ENCODE measurements around the gene KAZN.

KAZN gene

DNA sequence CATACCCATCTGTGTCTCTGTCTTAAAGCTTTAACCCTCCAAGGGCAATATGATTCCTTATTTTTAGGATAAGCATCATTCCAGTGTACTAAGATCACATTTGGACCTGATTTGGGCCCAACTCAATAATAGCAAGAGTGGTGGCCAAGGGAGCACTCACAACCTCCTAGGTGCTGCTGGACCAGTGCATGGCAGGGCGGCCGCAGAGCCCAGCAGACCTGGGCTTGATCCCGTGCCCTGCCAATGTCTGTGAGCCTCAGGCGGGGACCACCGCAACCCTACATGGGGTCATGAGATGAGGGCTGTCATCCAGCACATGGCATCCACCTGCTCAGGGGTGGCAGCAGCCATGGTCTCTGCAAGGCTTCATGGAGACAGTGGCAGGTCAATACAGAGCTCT is 353.3 kb downstream of the KAZN start:
- Histone ChIP-seq H3K4me1 (ENCODE audit: control insufficient read depth in 1 of 2, insufficient read depth in 1 of 2, low read depth in 1 of 2, low read length in 1 of 2) (peaks cover 37 to 63% of the 10 kb centered on the region in 2 experiments), H3K9me3 (no peaks in the 10 kb centered on the region), H3K27ac (no peak overlapping the region), H3K36me3 (no peaks in the 10 kb centered on the region), H3K27me3 (peaks cover 4% of the 10 kb centered on the region), H3K4me3 (ENCODE audit: low read depth in 1 of 2, low read length in 1 of 2) (no peak overlapping the region)
- TF ChIP-seq CTCF (IDR thresholded peaks at IDR 0.05), result no peak

DNA sequence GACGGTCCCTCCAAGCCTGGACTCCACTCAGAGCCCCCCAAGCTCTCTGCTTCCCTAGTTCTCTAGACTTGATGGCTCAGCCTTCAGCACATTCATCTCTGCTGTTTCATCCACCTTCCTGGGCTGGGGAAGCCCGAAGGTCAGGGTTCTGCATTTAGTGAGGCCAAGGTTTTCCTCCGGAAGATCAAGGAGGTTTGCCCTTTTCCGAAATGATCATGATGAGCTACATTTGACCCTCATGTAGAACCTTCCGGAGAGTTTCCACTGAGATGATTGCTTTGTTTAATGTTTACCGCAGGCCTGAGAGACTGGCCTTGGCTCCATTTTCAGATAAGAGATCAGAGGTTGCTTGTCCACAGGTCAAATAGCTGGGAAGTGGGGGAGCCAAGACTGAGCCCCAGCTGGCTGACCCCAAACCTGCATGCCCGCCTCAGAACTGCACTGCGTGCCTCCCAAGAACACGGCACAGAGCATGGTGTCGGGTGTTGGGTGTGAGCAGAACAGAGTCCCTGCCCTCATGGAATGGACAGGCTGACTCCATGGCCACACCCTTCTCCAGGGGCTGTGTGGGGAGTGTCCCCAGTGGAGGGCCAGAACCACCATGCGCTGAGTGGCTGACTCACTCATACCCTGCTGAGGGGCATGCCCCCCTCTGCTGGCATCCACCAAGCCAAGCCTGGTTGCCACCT is 354.3 kb downstream of the KAZN start:
- Histone ChIP-seq H3K4me3 (ENCODE audit: low read depth in 1 of 2, low read length in 1 of 2) (no peak overlapping the region), H3K36me3 (no peaks in the 10 kb centered on the region), H3K27ac (no peak overlapping the region), H3K27me3 (no peaks in the 10 kb centered on the region), H3K4me1 (ENCODE audit: control insufficient read depth in 1 of 2, insufficient read depth in 1 of 2, low read depth in 1 of 2, low read length in 1 of 2) (peaks cover 33 to 53% of the 10 kb centered on the region in 2 experiments), H3K9me3 (no peaks in the 10 kb centered on the region)
- no peak for TF ChIP-seq CTCF (IDR thresholded peaks at IDR 0.05)

GRCh38 chr1:14954210-14954609 is 355.7 kb downstream of the KAZN start:
- Histone ChIP-seq H3K9me3 (no peaks in the 10 kb centered on the region), H3K36me3 (no peaks in the 10 kb centered on the region), H3K27ac (no peak overlapping the region), H3K27me3 (no peaks in the 10 kb centered on the region), H3K4me1 (ENCODE audit: control insufficient read depth in 1 of 2, insufficient read depth in 1 of 2, low read depth in 1 of 2, low read length in 1 of 2) (peaks cover 23 to 53% of the 10 kb centered on the region in 2 experiments), H3K4me3 (ENCODE audit: low read depth in 1 of 2, low read length in 1 of 2) (no peak overlapping the region)
- TF ChIP-seq CTCF (IDR thresholded peaks at IDR 0.05), result no peak

GRCh38 chr1:14954930-14955329 is 356.4 kb downstream of the KAZN start:
- no peak for TF ChIP-seq CTCF (IDR thresholded peaks at IDR 0.05)
- Histone ChIP-seq H3K36me3 (no peaks in the 10 kb centered on the region), H3K27me3 (no peaks in the 10 kb centered on the region), H3K27ac (no peak overlapping the region), H3K4me1 (ENCODE audit: control insufficient read depth in 1 of 2, insufficient read depth in 1 of 2, low read depth in 1 of 2, low read length in 1 of 2) (peaks cover 17 to 49% of the 10 kb centered on the region in 2 experiments), H3K4me3 (ENCODE audit: low read depth in 1 of 2, low read length in 1 of 2) (no peak overlapping the region), H3K9me3 (no peaks in the 10 kb centered on the region)

GRCh38 chr1:14955402-14955801 is 356.9 kb downstream of the KAZN start:
- no peak for TF ChIP-seq CTCF (IDR thresholded peaks at IDR 0.05)
- Histone ChIP-seq H3K4me1 (ENCODE audit: control insufficient read depth in 1 of 2, insufficient read depth in 1 of 2, low read depth in 1 of 2, low read length in 1 of 2) (peaks cover 12 to 45% of the 10 kb centered on the region in 2 experiments), H3K36me3 (no peaks in the 10 kb centered on the region), H3K4me3 (ENCODE audit: low read depth in 1 of 2, low read length in 1 of 2) (no peak overlapping the region), H3K27me3 (no peaks in the 10 kb centered on the region), H3K9me3 (no peaks in the 10 kb centered on the region), H3K27ac (no peak overlapping the region)
